ENCODE measurements around the gene CAND2.

- TF ChIP-seq CTCF (IDR thresholded peaks at IDR 0.05; ENCODE audit: insufficient read depth, low read length), result no peak
- TF ChIP-seq POLR2AphosphoS5 (IDR thresholded peaks at IDR 0.05; ENCODE audit: low read depth), result no peak
- no peak for TF ChIP-seq GABPA (IDR thresholded peaks at IDR 0.05; ENCODE audit: low read depth)
Measured at GRCh38 chr3:12754313-12754712, 42.2 kb upstream of the CAND2 start.

All from HL-60 (cell line).